ENCODE measurements around the gene ATP2C1.

DNA sequence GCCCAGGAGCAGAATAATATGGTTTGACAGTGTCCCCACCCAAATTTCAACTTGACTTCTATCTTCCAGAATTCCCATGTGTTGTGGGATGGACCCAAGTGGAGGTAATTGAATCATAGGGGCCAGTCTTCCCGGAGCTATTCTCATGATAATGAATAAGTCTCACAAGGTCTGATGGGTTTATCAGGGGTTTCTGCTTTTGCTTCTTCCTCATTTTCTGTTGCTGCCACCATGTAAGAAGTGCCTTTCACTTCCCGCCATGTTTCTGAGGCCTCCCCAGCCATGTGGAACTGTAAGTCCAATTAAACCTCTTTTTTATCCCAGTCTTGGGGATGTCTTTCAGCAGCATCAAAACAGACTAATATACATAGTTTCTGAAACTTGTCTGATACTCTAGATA is 28.4 kb upstream of the ATP2C1 start:
- TF ChIP-seq, protein P1, sequence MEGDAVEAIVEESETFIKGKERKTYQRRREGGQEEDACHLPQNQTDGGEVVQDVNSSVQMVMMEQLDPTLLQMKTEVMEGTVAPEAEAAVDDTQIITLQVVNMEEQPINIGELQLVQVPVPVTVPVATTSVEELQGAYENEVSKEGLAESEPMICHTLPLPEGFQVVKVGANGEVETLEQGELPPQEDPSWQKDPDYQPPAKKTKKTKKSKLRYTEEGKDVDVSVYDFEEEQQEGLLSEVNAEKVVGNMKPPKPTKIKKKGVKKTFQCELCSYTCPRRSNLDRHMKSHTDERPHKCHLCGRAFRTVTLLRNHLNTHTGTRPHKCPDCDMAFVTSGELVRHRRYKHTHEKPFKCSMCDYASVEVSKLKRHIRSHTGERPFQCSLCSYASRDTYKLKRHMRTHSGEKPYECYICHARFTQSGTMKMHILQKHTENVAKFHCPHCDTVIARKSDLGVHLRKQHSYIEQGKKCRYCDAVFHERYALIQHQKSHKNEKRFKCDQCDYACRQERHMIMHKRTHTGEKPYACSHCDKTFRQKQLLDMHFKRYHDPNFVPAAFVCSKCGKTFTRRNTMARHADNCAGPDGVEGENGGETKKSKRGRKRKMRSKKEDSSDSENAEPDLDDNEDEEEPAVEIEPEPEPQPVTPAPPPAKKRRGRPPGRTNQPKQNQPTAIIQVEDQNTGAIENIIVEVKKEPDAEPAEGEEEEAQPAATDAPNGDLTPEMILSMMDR (IDR thresholded peaks at IDR 0.05 in 8 of 11, conservative IDR thresholded peaks at IDR 0.05 in 3 of 11) = no peak
- no peak for TF ChIP-seq POLR2A (IDR thresholded peaks at IDR 0.05)
- no peak for TF ChIP-seq POLR2AphosphoS5 (IDR thresholded peaks at IDR 0.05)
